ENCODE results near the gene SIL1.
"Not testable (repeated sequence)": the region's sequence is repeated elsewhere in the genome, so short reads cannot be mapped to it uniquely, and the experiment has no call there.

SIL1 gene

DNA sequence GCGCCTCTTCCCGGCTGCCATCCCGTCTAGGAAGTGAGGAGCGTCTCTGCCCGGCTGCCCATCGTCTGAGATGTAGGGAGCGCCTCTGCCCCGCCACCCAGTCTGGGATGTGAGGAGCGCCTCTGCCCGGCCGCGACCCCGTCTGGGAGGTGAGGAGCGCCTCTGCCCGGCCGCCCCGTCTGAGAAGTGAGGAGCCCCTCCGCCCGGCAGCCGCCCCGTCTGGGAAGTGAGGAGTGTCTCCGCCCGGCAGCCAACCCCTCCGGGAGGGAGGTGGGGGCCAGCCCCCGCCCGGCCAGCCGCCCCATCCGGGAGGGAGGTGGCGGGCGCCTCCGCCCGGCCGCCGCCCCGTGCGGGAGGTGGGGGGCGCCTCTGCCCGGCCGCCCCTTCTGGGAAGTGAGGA is 85.8 kb downstream of the SIL1 start:
- H3K4me1 ChIP-seq (ENCODE audit: control extremely low read depth in 1 of 4, control insufficient read depth in 4 of 4, insufficient read depth in 4 of 4, low read length in 3 of 4); H3K4me3 ChIP-seq (ENCODE audit: control insufficient read depth in 1 of 7, extremely low read depth in 1 of 7, insufficient read depth in 4 of 7, low read depth in 2 of 7, low read length in 6 of 7); POLR2A ChIA-PET; H3K27ac ChIP-seq (ENCODE audit: insufficient read depth in 1 of 2, low read depth in 1 of 2, low read length in 2 of 2, poor library complexity in 1 of 2, severe bottlenecking in 2 of 2); CTCF ChIA-PET; H3K9me3 ChIP-seq (ENCODE audit: control extremely low read depth in 1 of 5, control insufficient read depth in 4 of 5, insufficient read depth in 2 of 5, low read depth in 1 of 5, low read length in 4 of 5); H3K27me3 ChIP-seq (replicated peaks in 2 of 5; ENCODE audit: control insufficient read depth in 4 of 5, insufficient read depth in 5 of 5, low read length in 4 of 5); DNase-seq: not testable (repeated sequence)
- H3K36me3 ChIP-seq (ENCODE audit: control insufficient read depth in 4 of 4, insufficient read depth in 4 of 4, low read length in 3 of 4): peaks cover 2 to 22% (median 14%) of the 10 kb centered on the region in 4 experiments
- WGBS (ENCODE audit: insufficient coverage): 98% methylated on average over 19 of the region's 39 CpGs

DNA sequence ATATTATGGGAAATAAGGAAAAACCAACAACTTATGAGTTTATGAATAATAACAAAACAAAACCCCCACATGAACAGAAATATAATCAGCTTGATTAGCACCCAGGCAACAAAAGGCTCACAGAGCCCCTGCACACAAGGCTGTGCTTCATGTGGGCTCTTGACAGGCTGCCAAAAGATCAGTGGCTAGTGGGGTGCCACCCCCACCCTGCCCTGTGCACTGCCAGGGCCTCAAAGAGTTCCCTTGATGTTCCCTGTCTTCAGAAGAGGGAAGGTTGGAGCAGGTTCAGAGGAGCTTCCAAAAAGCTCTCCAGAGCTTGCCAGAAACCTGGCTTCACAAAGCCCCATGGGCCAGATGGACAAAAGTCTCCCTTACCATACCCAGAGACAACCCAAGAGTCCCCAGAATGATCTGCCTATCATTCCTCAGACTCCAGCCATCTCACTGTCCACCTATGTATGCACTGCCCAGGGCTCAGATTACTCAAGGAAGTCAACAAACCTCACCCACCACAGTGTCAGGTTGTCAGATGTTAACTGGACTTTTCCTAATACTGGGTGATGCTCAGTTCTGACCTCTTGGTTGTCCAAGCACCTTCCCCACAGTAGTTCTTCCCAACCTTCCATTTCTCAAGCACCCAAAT is 87.5 kb downstream of the SIL1 start:
- no peak for DNase-seq
- Histone ChIP-seq H3K4me1 (ENCODE audit: control extremely low read depth in 1 of 4, control insufficient read depth in 4 of 4, insufficient read depth in 4 of 4, low read length in 3 of 4) (no peaks in the 10 kb centered on the region), H3K9me3 (ENCODE audit: control extremely low read depth in 1 of 5, control insufficient read depth in 4 of 5, insufficient read depth in 2 of 5, low read depth in 1 of 5, low read length in 4 of 5) (no peaks in the 10 kb centered on the region), H3K27ac (ENCODE audit: insufficient read depth in 1 of 2, low read depth in 1 of 2, low read length in 2 of 2, poor library complexity in 1 of 2, severe bottlenecking in 2 of 2) (no peak overlapping the region), H3K27me3 (replicated peaks in 2 of 5; ENCODE audit: control insufficient read depth in 4 of 5, insufficient read depth in 5 of 5, low read length in 4 of 5) (no peaks in the 10 kb centered on the region), H3K4me3 (ENCODE audit: control insufficient read depth in 1 of 7, extremely low read depth in 1 of 7, insufficient read depth in 4 of 7, low read depth in 2 of 7, low read length in 6 of 7) (no peak overlapping the region), H3K36me3 (ENCODE audit: control insufficient read depth in 4 of 4, insufficient read depth in 4 of 4, low read length in 3 of 4) (peaks cover 6 to 23% (median 9%) of the 10 kb centered on the region in 4 experiments)
- ChIA-PET CTCF (no interaction called here), POLR2A (interaction anchor here (1.4 kb wide), 1 partner anchor 18 kb away, joined by 3 read pairs; no protein-coding TSS in a partner anchor)

GRCh38 chr5:139108063-139108824 is 89.9 kb downstream of the SIL1 start:
- no peaks in the 10 kb centered on the region for H3K9me3 ChIP-seq (ENCODE audit: control extremely low read depth in 1 of 5, control insufficient read depth in 4 of 5, insufficient read depth in 2 of 5, low read depth in 1 of 5, low read length in 4 of 5)
- H3K4me1 ChIP-seq (ENCODE audit: control extremely low read depth in 1 of 4, control insufficient read depth in 4 of 4, insufficient read depth in 4 of 4, low read length in 3 of 4): no peaks in the 10 kb centered on the region
- no peak overlapping the region for H3K4me3 ChIP-seq (ENCODE audit: control insufficient read depth in 1 of 7, extremely low read depth in 1 of 7, insufficient read depth in 4 of 7, low read depth in 2 of 7, low read length in 6 of 7)
- peaks cover 2 to 11% (median 8%) of the 10 kb centered on the region in 4 experiments for H3K36me3 ChIP-seq (ENCODE audit: control insufficient read depth in 4 of 4, insufficient read depth in 4 of 4, low read length in 3 of 4)
- no peaks in the 10 kb centered on the region for H3K27me3 ChIP-seq (replicated peaks in 2 of 5; ENCODE audit: control insufficient read depth in 4 of 5, insufficient read depth in 5 of 5, low read length in 4 of 5)
- 100% methylated on average over 3 of the region's 10 CpGs for WGBS (ENCODE audit: insufficient coverage)
- CTCF ChIA-PET: interaction anchor here (1.5 kb wide), 1 partner anchor 8 kb away, joined by 5 read pairs; no protein-coding TSS in a partner anchor
- POLR2A ChIA-PET: interaction anchor here (0.6 kb wide), 1 partner anchor 99 kb away, joined by 3 read pairs; no protein-coding TSS in a partner anchor
- no peak for DNase-seq
- H3K27ac ChIP-seq (ENCODE audit: insufficient read depth in 1 of 2, low read depth in 1 of 2, low read length in 2 of 2, poor library complexity in 1 of 2, severe bottlenecking in 2 of 2): no peak overlapping the region

DNA sequence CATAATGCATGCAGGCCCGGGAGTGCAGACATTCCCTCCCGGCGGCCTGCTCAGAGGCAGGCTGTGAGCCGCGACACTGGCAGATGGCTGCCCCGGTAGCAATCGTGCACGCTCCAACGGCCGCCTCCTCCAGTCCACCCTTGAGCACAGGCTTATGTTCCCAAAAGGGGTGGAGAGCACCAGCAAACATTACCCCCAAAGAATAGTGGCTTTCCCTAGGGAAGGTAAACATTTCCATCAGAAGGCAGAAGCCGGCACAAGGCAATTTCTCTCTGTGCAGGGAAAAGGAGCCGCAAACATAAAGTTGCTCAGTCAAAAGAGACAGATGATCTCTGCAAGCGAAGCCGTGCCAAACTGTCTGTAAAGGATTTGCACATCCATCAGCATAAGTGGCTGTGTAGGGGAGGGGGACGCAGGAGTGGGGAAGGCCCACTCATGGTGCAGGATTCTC is 92.5 kb downstream of the SIL1 start:
- ChIA-PET POLR2A (interaction anchor here (0.6 kb wide), 1 partner anchor 29 kb away, joined by 3 read pairs; no protein-coding TSS in a partner anchor), CTCF (no interaction called here)
- H3K27me3 ChIP-seq (replicated peaks in 2 of 5; ENCODE audit: control insufficient read depth in 4 of 5, insufficient read depth in 5 of 5, low read length in 4 of 5): no peaks in the 10 kb centered on the region
- no peak for DNase-seq
- H3K4me3 ChIP-seq (ENCODE audit: control insufficient read depth in 1 of 7, extremely low read depth in 1 of 7, insufficient read depth in 4 of 7, low read depth in 2 of 7, low read length in 6 of 7): no peak overlapping the region
- WGBS (ENCODE audit: insufficient coverage): 99% methylated on average over 13 of the region's 15 CpGs
- H3K9me3 ChIP-seq (ENCODE audit: control extremely low read depth in 1 of 5, control insufficient read depth in 4 of 5, insufficient read depth in 2 of 5, low read depth in 1 of 5, low read length in 4 of 5): no peaks in the 10 kb centered on the region
- H3K36me3 ChIP-seq (ENCODE audit: control insufficient read depth in 4 of 4, insufficient read depth in 4 of 4, low read length in 3 of 4): peaks cover 0 to 17% (median 8%) of the 10 kb centered on the region in 4 experiments
- no peaks in the 10 kb centered on the region for H3K4me1 ChIP-seq (ENCODE audit: control extremely low read depth in 1 of 4, control insufficient read depth in 4 of 4, insufficient read depth in 4 of 4, low read length in 3 of 4)
- no peak overlapping the region for H3K27ac ChIP-seq (ENCODE audit: insufficient read depth in 1 of 2, low read depth in 1 of 2, low read length in 2 of 2, poor library complexity in 1 of 2, severe bottlenecking in 2 of 2)

DNA sequence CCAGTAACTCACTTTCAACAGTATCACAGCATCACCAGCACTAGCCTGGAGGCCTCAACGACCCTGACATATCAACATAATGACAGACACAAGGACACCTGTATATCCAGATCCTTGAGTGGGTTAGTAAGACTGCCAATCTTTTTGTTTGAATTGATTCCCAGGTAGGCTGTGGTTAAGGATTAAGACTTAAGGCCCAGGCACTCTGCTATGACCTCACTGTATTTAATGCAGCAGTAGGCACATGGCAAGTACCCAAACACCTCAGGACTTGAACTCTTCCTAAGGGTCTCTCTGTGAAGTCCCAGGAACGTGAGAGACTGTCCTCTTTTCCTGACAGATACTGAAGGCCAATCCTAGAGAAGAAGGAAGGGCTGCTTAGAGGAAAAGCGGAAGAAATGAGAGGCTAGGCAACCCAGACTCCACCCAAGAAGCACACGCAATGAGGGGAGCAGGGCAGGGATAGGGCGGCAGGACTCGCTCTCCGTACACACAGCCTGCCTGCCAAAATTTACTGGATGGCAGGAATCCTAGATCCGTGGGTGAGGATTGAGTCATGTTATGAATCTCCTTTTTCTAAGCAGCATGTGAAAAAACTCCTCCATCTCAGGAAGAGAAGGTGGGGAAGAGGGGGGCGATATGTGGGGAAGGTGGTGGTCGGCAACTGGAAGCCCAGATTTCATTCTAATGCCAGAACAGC is 93.4 kb downstream of the SIL1 start:
- DNase-seq: no peak
- H3K27me3 ChIP-seq (replicated peaks in 2 of 5; ENCODE audit: control insufficient read depth in 4 of 5, insufficient read depth in 5 of 5, low read length in 4 of 5): no peaks in the 10 kb centered on the region
- no peak overlapping the region for H3K4me3 ChIP-seq (ENCODE audit: control insufficient read depth in 1 of 7, extremely low read depth in 1 of 7, insufficient read depth in 4 of 7, low read depth in 2 of 7, low read length in 6 of 7)
- peaks cover 0 to 17% (median 8%) of the 10 kb centered on the region in 4 experiments for H3K36me3 ChIP-seq (ENCODE audit: control insufficient read depth in 4 of 4, insufficient read depth in 4 of 4, low read length in 3 of 4)
- no peak overlapping the region for H3K27ac ChIP-seq (ENCODE audit: insufficient read depth in 1 of 2, low read depth in 1 of 2, low read length in 2 of 2, poor library complexity in 1 of 2, severe bottlenecking in 2 of 2)
- no peaks in the 10 kb centered on the region for H3K9me3 ChIP-seq (ENCODE audit: control extremely low read depth in 1 of 5, control insufficient read depth in 4 of 5, insufficient read depth in 2 of 5, low read depth in 1 of 5, low read length in 4 of 5)
- ChIA-PET POLR2A (interaction anchor here (0.6 kb wide), 1 partner anchor 452 kb away, joined by 3 read pairs; no protein-coding TSS in a partner anchor), CTCF (no interaction called here)
- WGBS (ENCODE audit: insufficient coverage): 100% methylated on average over 5 of the region's 10 CpGs
- H3K4me1 ChIP-seq (ENCODE audit: control extremely low read depth in 1 of 4, control insufficient read depth in 4 of 4, insufficient read depth in 4 of 4, low read length in 3 of 4): no peaks in the 10 kb centered on the region

GRCh38 chr5:139103762-139104161 is 94.4 kb downstream of the SIL1 start:
- no peak overlapping the region for H3K4me3 ChIP-seq (ENCODE audit: control insufficient read depth in 1 of 7, extremely low read depth in 1 of 7, insufficient read depth in 4 of 7, low read depth in 2 of 7, low read length in 6 of 7)
- H3K9me3 ChIP-seq (ENCODE audit: control extremely low read depth in 1 of 5, control insufficient read depth in 4 of 5, insufficient read depth in 2 of 5, low read depth in 1 of 5, low read length in 4 of 5): no peaks in the 10 kb centered on the region
- H3K4me1 ChIP-seq (ENCODE audit: control extremely low read depth in 1 of 4, control insufficient read depth in 4 of 4, insufficient read depth in 4 of 4, low read length in 3 of 4): no peaks in the 10 kb centered on the region
- no peak for DNase-seq
- ChIA-PET CTCF (no interaction called here), POLR2A (interaction anchor here (0.6 kb wide), 1 partner anchor 453 kb away, joined by 3 read pairs; no protein-coding TSS in a partner anchor)
- H3K27me3 ChIP-seq (replicated peaks in 2 of 5; ENCODE audit: control insufficient read depth in 4 of 5, insufficient read depth in 5 of 5, low read length in 4 of 5): no peaks in the 10 kb centered on the region
- H3K36me3 ChIP-seq (ENCODE audit: control insufficient read depth in 4 of 4, insufficient read depth in 4 of 4, low read length in 3 of 4): peaks cover 0 to 17% (median 8%) of the 10 kb centered on the region in 4 experiments
- no peak overlapping the region for H3K27ac ChIP-seq (ENCODE audit: insufficient read depth in 1 of 2, low read depth in 1 of 2, low read length in 2 of 2, poor library complexity in 1 of 2, severe bottlenecking in 2 of 2)
